Calu3 (cell line): ENCODE results near the gene EML6. TPM values are rescaled to one million over a fixed set of nuclear protein-coding genes. Genes with fewer than 3 reads are reported as not detected.

Experiments
- BruUV-seq: library from RNA; stranded (reverse); fragments of 400-500 nt; replicated peaks from 2 replicates; lab custom pipeline; 2021; lab: Mats Ljungman, UMichigan
- CTCF ChIA-PET: fragments of 300-600 bp; sonication (Branson Sonifier 250); formaldehyde crosslinking; loops from one replicate; lab custom pipeline; 2022; ENCODE audit warnings: antibody characterized with exemption; lab: Charles Lee
- DNase-seq: peaks from one replicate; pipeline ENCODE4 v3.0.0; 2022
- H3K27ac Mint-ChIP-seq: one replicate; pipeline ENCODE4 v1.8.0; 2022; ENCODE audit warnings: mixed read lengths; ENCODE audit not compliant: unreplicated experiment
- H3K27me3 Mint-ChIP-seq: one replicate; pipeline ENCODE4 v1.8.0; 2022; ENCODE audit warnings: mixed read lengths; ENCODE audit not compliant: unreplicated experiment
- H3K36me3 Mint-ChIP-seq: one replicate; pipeline ENCODE4 v1.8.0; 2022; ENCODE audit warnings: mild to moderate bottlenecking, moderate library complexity, mixed read lengths; ENCODE audit not compliant: insufficient read depth, unreplicated experiment
- H3K4me1 Mint-ChIP-seq: one replicate; pipeline ENCODE4 v1.8.0; 2022; ENCODE audit warnings: mild to moderate bottlenecking, low read depth, mixed read lengths; ENCODE audit not compliant: unreplicated experiment
- H3K4me3 Mint-ChIP-seq: one replicate; pipeline ENCODE4 v1.8.0; 2022; ENCODE audit warnings: mild to moderate bottlenecking, low read depth, moderate library complexity, mixed read lengths; ENCODE audit not compliant: unreplicated experiment
- H3K9me3 Mint-ChIP-seq: one replicate; pipeline ENCODE4 v1.8.0; 2022; ENCODE audit warnings: low read depth, mixed read lengths; ENCODE audit not compliant: unreplicated experiment
- intact Hi-C: fragments of 100-400 bp; cut with micrococcal nuclease; formaldehyde crosslinking; loops from one replicate; pipeline ENCODE4 v1.10.0; 2022; ENCODE audit not compliant: unreplicated experiment
- total RNA-seq: library from RNA; stranded (reverse); gene quantifications from 2 replicates; pipeline ENCODE4 v1.2.3, GENCODE V29; 2022
- TF ChIP-seq, protein P1 (sequence below): fragments of 200-600 bp; IDR thresholded peaks from one replicate; pipeline ENCODE4 v1.8.0; 2022; ENCODE audit warnings: antibody characterized with exemption; ENCODE audit not compliant: unreplicated experiment

EML6 gene
- total RNA-seq, 1 experiment from 2014 or later: 0.45 TPM

DNA sequence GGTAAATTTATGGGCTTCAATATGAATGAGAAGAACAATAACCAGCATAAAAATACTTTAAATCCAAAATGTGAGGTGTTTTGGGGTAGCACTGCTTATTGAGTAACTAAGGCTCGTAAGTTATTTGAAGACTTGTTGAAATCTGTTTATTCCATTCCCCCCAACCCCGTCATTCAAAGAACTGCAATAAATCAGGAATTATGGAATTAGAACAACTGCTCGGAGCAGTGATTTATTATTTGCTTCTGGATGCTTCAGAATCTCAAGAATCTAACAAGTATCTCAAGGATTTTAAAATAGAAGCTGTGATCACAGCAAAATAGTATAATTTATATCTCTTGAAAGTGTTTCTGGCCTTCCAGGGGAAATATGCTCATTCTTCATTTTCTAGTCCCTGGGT, 86.8 kb downstream of the EML6 start:
- Mint-ChIP-seq H3K4me1 (no peaks in the 10 kb centered on the region), H3K9me3 (no peaks in the 10 kb centered on the region), H3K27ac (no peak overlapping the region), H3K27me3 (peaks cover 35% of the 10 kb centered on the region), H3K4me3 (no peak overlapping the region), H3K36me3 (no peaks in the 10 kb centered on the region)
- DNase-seq: no peak
- TF ChIP-seq, protein P1, sequence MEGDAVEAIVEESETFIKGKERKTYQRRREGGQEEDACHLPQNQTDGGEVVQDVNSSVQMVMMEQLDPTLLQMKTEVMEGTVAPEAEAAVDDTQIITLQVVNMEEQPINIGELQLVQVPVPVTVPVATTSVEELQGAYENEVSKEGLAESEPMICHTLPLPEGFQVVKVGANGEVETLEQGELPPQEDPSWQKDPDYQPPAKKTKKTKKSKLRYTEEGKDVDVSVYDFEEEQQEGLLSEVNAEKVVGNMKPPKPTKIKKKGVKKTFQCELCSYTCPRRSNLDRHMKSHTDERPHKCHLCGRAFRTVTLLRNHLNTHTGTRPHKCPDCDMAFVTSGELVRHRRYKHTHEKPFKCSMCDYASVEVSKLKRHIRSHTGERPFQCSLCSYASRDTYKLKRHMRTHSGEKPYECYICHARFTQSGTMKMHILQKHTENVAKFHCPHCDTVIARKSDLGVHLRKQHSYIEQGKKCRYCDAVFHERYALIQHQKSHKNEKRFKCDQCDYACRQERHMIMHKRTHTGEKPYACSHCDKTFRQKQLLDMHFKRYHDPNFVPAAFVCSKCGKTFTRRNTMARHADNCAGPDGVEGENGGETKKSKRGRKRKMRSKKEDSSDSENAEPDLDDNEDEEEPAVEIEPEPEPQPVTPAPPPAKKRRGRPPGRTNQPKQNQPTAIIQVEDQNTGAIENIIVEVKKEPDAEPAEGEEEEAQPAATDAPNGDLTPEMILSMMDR: no peak
- CTCF ChIA-PET: interaction anchor here (1.0 kb wide), 1 partner anchor 16 kb away, joined by 3 read pairs; no protein-coding TSS in a partner anchor
- no TSS peak for BruUV-seq
- intact Hi-C loops: no loop called here

DNA sequence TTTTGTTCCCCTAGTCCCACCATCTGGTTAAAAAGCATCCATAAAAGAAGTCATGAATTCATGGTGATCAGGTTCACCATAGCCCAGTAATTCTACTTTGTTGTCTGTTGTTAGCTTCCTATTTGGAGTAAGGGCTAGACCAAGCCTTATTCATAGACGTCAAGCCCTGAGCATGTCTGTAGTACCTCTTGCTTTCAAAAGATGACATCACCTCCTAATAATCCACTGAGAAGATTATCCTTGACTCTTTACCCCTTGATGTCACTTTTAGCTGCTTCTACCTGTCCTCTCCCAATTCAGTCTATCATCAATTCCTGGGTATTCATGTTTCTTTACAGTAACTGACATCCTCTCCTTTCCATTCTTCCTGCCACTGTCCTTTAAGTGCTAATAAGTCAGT, 90.1 kb downstream of the EML6 start:
- no TSS peak for BruUV-seq
- Mint-ChIP-seq H3K4me3 (no peak overlapping the region), H3K9me3 (no peaks in the 10 kb centered on the region), H3K27me3 (peaks cover 35% of the 10 kb centered on the region), H3K36me3 (no peaks in the 10 kb centered on the region), H3K4me1 (no peaks in the 10 kb centered on the region), H3K27ac (no peak overlapping the region)
- intact Hi-C loops: no loop called here
- TF ChIP-seq, protein P1: no peak
- DNase-seq: no peak
- CTCF ChIA-PET: no interaction called here

DNA sequence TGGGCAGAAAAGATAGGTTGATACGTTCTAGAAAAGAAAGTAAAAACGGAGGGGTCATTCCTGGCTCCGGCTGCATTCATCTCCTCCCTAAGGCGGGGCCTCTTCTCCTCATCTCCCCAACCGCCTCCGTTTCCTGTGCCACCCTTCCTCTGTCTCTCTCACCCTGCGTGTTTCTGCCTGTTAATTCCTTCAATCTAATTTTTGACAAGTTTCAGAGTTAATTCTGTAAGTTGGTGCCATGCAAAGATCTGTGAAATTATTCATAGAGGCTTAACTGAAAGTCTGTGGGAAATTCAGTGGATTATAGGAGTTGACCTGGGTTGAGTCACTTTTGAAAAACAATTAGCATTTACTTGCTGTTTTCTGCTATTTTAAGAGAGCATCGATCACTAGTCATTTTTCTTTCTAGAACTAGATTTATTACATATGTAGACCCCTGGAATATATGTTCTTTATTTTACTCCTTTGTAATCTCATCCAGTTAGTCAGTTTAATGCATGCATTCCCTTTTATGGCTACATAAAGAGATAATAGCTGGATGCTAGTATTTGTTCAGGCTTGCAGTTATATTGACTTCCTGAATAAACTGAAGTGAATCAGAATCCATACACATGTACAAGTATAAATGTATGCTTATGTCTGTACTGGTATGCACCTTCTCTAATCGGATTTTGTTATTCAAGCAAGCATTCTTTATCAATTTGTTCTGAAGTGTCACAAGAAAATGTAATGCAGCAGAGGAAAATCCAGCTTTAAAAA, 91.1 kb downstream of the EML6 start:
- DNase-seq: no peak

DNA sequence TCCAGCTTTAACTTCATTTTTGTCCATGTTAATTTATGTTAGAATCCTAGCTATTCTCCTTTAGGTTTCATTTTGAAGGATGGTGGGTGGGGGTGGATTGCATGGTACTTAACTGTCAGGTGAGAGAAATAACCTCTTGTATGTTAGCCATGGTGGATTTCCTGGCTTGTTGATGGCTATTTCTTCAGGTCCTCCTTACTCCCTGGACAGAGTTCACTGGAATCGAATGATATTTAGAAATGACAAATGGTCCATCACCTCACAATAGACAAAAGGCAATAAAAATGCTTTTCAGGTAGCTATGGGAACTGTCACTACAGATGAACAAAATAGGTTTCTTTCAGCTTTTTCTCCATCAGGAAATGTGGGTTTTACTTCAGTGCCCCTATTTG, 91.7 kb downstream of the EML6 start:
- no TSS peak for BruUV-seq
- CTCF ChIA-PET: interaction anchor here (0.6 kb wide), 1 partner anchor 936 kb away, joined by 3 read pairs; no protein-coding TSS in a partner anchor
- Mint-ChIP-seq H3K9me3 (no peaks in the 10 kb centered on the region), H3K27ac (no peak overlapping the region), H3K4me1 (no peaks in the 10 kb centered on the region), H3K4me3 (no peak overlapping the region), H3K36me3 (no peaks in the 10 kb centered on the region), H3K27me3 (peaks cover 35% of the 10 kb centered on the region)
- TF ChIP-seq, protein P1: no peak
- no peak for DNase-seq
- intact Hi-C loops: no loop called here

More for the DNA sequence above, 91.1 kb downstream of the EML6 start:
- BruUV-seq: no TSS peak
- Mint-ChIP-seq H3K27me3 (peaks cover 35% of the 10 kb centered on the region), H3K4me1 (no peaks in the 10 kb centered on the region), H3K36me3 (no peaks in the 10 kb centered on the region), H3K9me3 (no peaks in the 10 kb centered on the region), H3K4me3 (no peak overlapping the region), H3K27ac (no peak overlapping the region)
- CTCF ChIA-PET: interaction anchor here (0.6 kb wide), 1 partner anchor 935 kb away, joined by 3 read pairs; no protein-coding TSS in a partner anchor
- TF ChIP-seq, protein P1: no peak
- intact Hi-C loops: no loop called here
